Right atrium auricular region (tissue), 2 donors: Measurements from ENCODE around the gene ATXN7L2. TPM values are rescaled to one million over a fixed set of nuclear protein-coding genes. Genes with fewer than 3 reads are reported as not detected.

ENCODE experiments used
- DNase-seq: peaks from one replicate; pipeline ENCODE4 v3.0.0-alpha.2; 2019; ENCODE audit warnings: low spot score
- H3K27ac ChIP-seq, 2 donors: fragments of 200-600 bp; sonication (generic); 1 replicate in 1 of 2; 2 replicates in 1 of 2; pipeline ENCODE4 v1.5.1; 2016 to 2019
- H3K27me3 ChIP-seq, 2 donors: fragments of 200-600 bp; sonication (generic); one replicate each; pipeline versions ENCODE4 v1.5.1 to v1.6.0; 2017 to 2019
- H3K36me3 ChIP-seq: fragments of 200-600 bp; sonication (generic); one replicate; pipeline ENCODE4 v1.5.1; 2016
- H3K4me1 ChIP-seq, 2 donors: fragments of 200-600 bp; sonication (generic); one replicate each; pipeline versions ENCODE4 v1.5.1 to v1.6.0; 2017 to 2019
- H3K4me3 ChIP-seq, 2 donors: fragments of 200-600 bp; sonication (generic); 1 replicate in 1 of 2; 2 replicates in 1 of 2; pipeline ENCODE4 v1.5.1; 2017 to 2019; ENCODE audit warnings: mild to moderate bottlenecking in 1 of 2, moderate library complexity in 1 of 2
- H3K9me3 ChIP-seq, 2 donors: fragments of 200-600 bp; sonication (generic); one replicate each; pipeline ENCODE4 v1.5.1; 2019
- CTCF ChIP-seq, 2 donors: fragments of 200-600 bp; sonication (generic); IDR thresholded peaks; one replicate each; pipeline ENCODE4 v1.5.1; 2019; ENCODE audit warnings: antibody characterized with exemption in 2 of 2
- total RNA-seq, 2 donors: library from RNA; depleted of rRNA; stranded (reverse); fragments of >200 nt; gene quantifications; one replicate each; pipeline ENCODE4 v1.1.0, GENCODE V29; 2016

Gene ATXN7L2
- total RNA-seq, 2 donors from 2014 or later, result 2.4 to 3.5 TPM

- DNase-seq, result no peak
- Histone ChIP-seq H3K4me1 (peaks cover 0 to 19% of the 10 kb centered on the region in 2 donors), H3K27ac (no peak overlapping the region), H3K36me3 (no peaks in the 10 kb centered on the region), H3K9me3 (no peaks in the 10 kb centered on the region), H3K27me3 (no peaks in the 10 kb centered on the region), H3K4me3 (no peak overlapping the region)
- TF ChIP-seq CTCF (IDR thresholded peaks at IDR 0.05), result no peak
Observed at GRCh38 chr1:109513110-109513710, 29.5 kb downstream of the ATXN7L2 start.

DNA sequence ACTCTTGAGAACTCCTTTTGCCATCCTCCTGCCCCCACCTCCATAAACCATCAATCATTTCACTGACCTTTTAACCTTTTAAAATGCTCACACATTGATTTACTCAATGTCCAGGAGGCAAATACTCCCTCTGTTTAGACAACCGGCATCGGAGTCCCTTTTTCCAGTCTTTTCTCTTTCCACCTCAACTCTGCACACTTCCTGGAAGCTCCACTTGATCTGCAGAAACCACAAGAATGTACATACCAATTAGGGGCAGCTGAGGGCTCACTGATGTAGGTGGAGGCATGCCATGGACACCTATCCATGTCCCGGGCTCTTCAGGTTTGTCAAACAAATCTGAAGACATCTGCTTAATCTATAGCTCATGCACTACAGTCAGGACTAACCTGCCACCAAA is 31.1 kb downstream of the ATXN7L2 start:
- no peak for TF ChIP-seq CTCF (IDR thresholded peaks at IDR 0.05)
- Histone ChIP-seq H3K4me1 (peaks cover 0 to 8% of the 10 kb centered on the region in 2 donors), H3K27ac (no peak overlapping the region), H3K9me3 (no peaks in the 10 kb centered on the region), H3K36me3 (no peaks in the 10 kb centered on the region), H3K4me3 (no peak overlapping the region), H3K27me3 (no peaks in the 10 kb centered on the region)
- no peak for DNase-seq

- Histone ChIP-seq H3K9me3 (no peaks in the 10 kb centered on the region), H3K4me1 (no peaks in the 10 kb centered on the region), H3K36me3 (no peaks in the 10 kb centered on the region), H3K27me3 (no peaks in the 10 kb centered on the region), H3K4me3 (no peak overlapping the region), H3K27ac (no peak overlapping the region)
- TF ChIP-seq CTCF (IDR thresholded peaks at IDR 0.05), result no peak
- no peak for DNase-seq
Observed at GRCh38 chr1:109516872-109517271, 33.2 kb downstream of the ATXN7L2 start.

DNA sequence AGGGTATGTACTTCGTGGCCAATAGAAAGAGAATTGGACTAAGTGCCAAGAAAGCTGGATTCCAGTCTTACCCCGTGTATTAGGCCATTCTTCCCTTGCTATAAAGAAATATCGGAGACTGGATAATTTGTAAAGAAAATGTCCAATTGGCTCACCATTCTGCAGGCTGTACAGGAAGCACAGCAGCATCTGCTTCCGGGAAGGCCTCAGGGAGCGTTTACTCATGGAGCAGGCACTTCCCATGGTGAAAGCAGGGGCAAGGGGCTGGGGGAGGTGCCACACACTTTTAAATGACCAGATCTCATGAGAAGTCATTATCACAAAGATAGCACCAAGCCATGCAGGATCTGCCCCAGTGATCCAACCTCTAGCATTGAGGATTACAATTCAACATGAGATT is 33.6 kb downstream of the ATXN7L2 start:
- TF ChIP-seq CTCF (IDR thresholded peaks at IDR 0.05), result no peak

GRCh38 chr1:109521002-109521951 is 37.6 kb downstream of the ATXN7L2 start:
- Histone ChIP-seq H3K9me3 (no peaks in the 10 kb centered on the region), H3K4me3 (no peak overlapping the region), H3K27ac (no peak overlapping the region), H3K4me1 (no peaks in the 10 kb centered on the region), H3K27me3 (no peaks in the 10 kb centered on the region), H3K36me3 (no peaks in the 10 kb centered on the region)
- TF ChIP-seq CTCF (IDR thresholded peaks at IDR 0.05), result no peak
- DNase-seq, result no peak

More for the DNA sequence above, 33.6 kb downstream of the ATXN7L2 start:
- no peak for DNase-seq
- Histone ChIP-seq H3K4me3 (no peak overlapping the region), H3K9me3 (no peaks in the 10 kb centered on the region), H3K27ac (no peak overlapping the region), H3K36me3 (no peaks in the 10 kb centered on the region), H3K4me1 (no peaks in the 10 kb centered on the region), H3K27me3 (no peaks in the 10 kb centered on the region)
